A549 treated with DMSO at 1 μM for 4 hours (cell line): ENCODE measurements around the gene CNTD1. TPM values are rescaled to one million over a fixed set of nuclear protein-coding genes. Genes with fewer than 3 reads are reported as not detected.

ENCODE experiments used
- total RNA-seq: library from RNA; stranded (reverse); fragments of 200-300 nt; extraction: Qiagen RNA extraction; gene quantifications from 5 replicates; pipeline ENCODE4 v1.2.3, GENCODE V29; 2022; ENCODE audit warnings: low read depth

Gene CNTD1, protein sequence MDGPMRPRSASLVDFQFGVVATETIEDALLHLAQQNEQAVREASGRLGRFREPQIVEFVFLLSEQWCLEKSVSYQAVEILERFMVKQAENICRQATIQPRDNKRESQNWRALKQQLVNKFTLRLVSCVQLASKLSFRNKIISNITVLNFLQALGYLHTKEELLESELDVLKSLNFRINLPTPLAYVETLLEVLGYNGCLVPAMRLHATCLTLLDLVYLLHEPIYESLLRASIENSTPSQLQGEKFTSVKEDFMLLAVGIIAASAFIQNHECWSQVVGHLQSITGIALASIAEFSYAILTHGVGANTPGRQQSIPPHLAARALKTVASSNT
- total RNA-seq, result 0.05 to 0.28 TPM (median 0.05 TPM) in 4 of 5 replicates, not detected in the other

DNA sequence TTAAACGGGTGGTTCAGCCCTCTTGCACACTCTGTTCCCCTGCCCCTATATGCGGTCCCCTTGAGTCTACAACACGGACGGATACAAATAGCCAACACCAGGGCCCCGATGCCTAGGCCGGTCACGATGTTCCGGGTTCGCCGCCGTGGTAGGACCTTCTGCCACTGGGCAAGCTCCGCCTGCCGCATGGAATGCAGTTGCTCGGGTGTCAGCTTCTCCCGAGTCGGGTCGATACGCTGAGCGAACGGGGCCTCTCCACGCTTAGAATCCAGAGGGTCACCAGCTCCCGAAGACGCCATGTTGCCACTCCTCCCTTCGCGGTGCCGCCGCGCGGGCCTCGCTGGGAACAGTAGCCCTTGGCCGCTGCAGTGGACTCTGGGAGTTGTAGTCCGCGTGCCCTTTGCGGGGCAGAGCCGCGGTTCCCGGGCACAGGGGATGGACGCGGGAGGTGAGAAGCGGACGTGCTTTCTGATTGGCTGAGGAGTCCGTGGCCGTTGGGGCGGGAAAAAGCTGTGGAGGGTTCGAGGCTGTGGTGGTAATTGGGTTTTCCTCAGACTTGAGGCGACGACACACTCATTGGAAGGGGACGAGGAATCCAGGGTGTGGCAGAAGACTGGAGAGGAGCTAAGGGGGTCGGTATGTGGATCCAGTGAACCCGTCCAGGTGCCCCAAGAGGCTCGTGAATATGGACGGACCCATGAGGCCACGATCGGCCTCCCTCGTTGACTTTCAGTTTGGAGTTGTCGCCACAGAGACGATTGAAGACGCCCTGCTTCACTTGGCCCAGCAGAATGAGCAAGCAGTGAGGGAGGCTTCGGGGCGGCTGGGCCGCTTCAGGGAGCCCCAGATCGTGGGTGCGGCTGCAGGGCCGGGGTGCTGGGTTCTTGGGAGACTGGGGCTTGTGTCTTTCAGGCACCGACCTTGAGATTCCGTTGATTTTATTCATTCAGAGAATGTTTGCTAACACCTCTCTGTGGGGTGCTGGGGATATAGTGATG, at the start of gene CNTD1, which contains the start of gene COA3:
TSS of gene CNTD1 (plus strand) at position 479 of the 998 bp plus-strand sequence. CDS start at position 686, 207 bp downstream.
TSS of gene COA3 (minus strand) at position 322 of the 998 bp plus-strand sequence. CDS start at position 299, 23 bp downstream.

DNA sequence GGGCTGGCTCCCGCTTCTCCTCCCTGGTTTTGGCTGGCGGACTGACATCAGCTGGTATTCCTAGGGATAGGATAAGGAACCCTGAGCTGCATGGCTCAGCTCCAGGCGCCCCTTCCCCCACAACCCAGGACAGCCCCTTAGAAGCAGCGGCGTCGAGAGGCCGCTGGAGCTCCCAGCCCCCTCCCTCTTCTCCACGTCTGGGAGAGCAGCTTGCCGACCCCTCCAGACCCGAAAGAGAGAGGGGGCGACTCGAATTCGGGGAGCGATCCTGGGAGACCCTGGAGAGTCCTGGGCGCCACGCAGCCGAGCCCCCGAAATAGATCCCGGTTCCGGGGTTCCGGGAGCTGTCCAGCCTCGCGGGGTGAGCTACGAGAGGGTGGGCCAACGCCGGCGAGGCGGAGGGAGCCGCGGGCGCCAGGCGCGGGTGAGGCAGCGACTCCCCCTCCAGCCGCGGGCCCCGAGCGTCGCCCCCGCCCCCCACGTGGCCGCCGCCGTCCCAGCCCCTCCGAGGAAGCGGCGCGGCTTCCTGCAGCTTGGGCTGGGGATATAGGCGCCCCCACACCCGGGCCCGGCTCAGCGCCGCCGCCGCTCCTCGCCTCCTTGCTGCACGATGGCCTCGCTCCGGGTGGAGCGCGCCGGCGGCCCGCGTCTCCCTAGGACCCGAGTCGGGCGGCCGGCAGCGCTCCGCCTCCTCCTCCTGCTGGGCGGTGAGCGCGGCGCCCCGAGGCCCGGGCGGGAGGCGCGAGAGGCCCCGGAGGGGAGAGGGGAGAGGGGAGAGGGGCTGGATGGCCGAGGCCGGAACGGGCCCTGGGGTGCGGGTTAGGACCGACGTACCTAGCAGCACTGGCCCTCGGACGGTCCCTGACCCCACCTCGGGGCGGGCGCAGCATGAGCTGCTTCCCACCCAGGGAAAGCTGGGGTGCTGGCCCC, 37.7 kb upstream of the CNTD1 start, which contains the start of gene RAMP2:
TSS of gene RAMP2 (plus strand) at position 576 of the 930 bp plus-strand sequence. CDS start at position 611, 35 bp downstream.

DNA sequence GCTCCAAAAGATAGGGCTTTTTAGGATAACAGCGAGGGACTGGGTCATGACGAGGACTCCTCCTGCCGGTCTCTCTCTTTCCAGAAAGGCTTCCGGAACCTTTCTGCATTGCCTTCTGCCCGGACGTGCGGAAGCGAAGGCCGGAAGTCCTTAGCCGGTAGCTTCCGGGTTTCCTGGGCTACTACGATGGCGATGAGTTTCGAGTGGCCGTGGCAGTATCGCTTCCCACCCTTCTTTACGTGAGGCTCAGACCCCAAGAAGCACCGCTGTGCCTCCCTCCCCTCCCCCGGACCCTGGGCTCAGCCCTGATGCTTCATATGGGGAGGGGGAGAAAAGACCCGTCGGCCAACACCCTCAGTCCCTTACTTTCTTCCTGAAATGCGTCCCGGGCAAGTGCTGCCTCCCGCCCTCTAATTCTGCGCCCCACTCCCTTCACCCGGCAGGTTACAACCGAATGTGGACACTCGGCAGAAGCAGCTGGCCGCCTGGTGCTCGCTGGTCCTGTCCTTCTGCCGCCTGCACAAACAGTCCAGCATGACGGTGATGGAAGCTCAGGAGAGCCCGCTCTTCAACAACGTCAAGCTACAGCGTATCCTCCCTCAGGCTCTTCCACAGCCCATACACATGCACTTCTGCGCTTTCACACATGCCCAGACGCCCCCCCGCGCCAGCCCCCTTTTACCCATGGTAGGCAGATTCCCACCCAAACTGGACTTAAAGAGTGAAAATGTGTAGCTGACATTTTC, 25.2 kb upstream of the CNTD1 start, which contains the start of gene VPS25:
TSS of gene VPS25 (plus strand) at position 160 of the 746 bp plus-strand sequence. CDS start at position 187, 27 bp downstream.

DNA sequence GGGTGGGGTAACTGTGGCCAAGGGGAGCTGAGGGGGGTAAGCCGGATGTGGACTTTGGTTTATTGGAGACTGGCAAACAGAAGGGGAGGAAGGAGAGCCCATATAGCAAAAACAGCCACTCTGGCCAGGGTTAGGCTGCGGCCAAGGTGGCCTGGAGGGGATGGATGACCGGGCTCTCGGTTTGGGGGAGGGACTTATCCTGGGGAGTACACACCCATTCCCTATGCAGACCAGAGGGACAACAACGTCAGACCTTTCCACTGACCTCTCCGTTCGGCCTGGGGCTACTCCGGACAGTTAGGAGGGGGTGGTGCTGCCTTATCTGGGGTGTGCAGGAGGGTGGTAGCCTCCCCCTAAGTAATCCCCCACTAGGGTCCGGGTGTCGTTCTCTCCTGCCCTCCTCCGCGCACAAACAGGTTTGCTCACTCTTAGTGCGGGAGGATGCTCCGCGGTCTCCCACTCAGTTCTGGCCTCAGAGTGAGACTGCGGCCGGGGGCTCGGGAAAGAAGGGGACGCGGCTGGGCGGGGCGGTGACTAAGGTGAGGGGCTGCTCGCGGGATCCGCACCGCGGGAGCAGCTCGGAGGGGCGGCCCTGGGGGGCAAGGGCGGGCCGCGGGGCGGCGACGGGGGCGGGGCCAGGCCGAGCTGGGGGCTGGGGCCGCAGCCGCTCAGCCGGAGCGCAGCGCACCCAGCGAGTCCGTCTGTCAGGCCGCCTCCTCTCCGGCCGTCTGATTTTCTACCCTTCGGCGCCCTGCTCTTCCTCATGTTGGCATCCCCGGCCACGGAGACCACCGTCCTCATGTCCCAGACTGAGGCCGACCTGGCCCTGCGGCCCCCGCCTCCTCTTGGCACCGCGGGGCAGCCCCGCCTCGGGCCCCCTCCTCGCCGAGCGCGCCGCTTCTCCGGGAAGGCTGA, 18.5 kb upstream of the CNTD1 start, which contains the start of gene WNK4:
TSS of gene WNK4 (plus strand) at position 675 of the 915 bp plus-strand sequence. CDS start at position 764, 89 bp downstream.

DNA sequence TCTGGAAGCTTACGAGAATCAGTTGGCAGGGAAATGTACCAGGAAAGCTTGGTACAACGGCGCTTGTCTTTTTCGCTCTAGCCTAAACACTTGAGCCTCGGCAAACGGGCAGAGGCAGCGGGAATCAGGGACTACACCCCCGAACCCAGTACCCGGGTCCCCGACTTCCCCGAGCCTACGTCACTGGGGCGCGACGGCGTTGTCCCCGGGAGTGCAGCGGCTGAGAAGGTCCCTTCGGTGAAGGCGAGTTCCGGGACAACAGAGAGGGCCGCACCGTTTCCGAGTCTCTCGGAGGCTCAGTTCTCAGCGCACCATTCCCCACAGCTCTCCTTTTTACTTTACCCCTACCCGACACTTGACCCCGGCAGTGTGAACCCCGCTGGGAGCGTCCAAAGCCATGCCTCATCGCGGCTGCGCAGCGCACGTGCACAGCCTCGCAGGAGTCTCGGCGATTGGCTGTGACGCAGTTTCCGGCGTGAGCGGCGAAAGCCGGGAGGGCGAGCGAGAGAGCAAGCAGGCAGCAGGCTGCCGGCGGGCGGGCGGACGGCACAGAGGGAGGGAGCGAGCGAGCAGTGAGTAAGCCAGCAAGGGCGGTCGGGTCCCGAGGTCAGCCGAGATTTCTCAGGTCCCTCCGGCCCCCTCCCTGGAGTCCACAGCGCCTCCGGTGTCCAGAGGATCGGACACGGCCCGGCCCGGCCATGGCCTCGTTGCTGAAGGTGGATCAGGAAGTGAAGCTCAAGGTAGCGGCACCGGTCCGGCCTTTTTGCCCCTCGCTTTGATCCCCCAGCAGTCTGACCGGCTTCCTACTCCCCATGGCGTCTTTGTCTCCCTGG, 34.5 kb downstream of the CNTD1 start, which contains the start of gene PSME3:
TSS of gene PSME3 (plus strand) at position 464 of the 833 bp plus-strand sequence. CDS start at position 699, 235 bp downstream.

DNA sequence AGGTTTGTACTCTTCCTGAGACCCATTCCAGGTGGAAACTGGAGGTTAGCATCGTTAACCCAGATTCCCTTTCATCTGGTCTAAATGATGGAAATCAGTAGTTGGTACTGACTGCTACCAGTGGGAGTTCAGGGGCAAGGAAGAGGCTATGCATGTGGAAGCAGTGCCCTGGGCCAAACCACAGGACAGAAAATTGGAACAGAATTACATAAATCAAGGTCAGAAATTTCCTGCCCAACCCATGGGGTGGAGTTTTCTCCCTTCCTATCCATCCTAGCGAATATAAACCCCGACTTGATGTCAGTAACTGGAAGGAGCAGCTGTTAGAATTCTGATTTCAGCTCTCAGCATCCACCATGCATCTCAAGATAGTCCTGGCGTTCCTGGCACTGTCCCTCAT, 45.6 kb downstream of the CNTD1 start, which contains the start of gene AOC2:
TSS of gene AOC2 (plus strand) at position 310 of the 400 bp plus-strand sequence. CDS start at position 357, 47 bp downstream.

DNA sequence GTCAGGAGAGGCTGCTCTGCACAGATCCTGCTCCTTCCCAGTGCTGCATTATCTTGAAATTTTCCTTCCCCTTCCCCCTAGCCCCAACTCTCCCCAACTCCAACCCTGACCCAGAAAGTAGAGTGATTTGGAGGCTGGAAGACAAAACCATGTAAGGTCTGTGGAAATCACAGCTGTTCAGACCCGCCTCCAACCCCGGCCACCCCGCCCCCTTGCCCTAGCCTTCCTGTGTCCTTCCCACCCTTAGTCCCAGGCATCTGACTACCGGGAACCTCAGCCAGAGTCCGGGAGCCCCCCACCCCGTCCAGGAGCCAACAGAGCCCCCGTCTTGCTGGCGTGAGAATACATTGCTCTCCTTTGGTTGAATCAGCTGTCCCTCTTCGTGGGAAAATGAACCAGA, 52.3 kb downstream of the CNTD1 start, which contains the start of gene AOC3:
TSS of gene AOC3 (plus strand) at position 246 of the 400 bp plus-strand sequence. CDS start at position 391, 145 bp downstream.

Other genes starting within 250 kb of the CNTD1 start
- gene HSD17B1, start 245.9 kb upstream of the CNTD1 start, total RNA-seq, result 0.84 to 1.5 TPM (median 1.4 TPM) in 5 replicates
- 109 to 137 TPM (median 125 TPM) in 5 replicates for gene COASY, start 236.7 kb upstream of the CNTD1 start, total RNA-seq
- 51.9 to 63.2 TPM (median 59.8 TPM) in 5 replicates for gene MLX, start 231.8 kb upstream of the CNTD1 start, total RNA-seq
- 35.4 to 41.6 TPM (median 37.2 TPM) in 5 replicates for gene PSMC3IP, start 221.1 kb upstream of the CNTD1 start, total RNA-seq
- gene RETREG3, start 189.5 kb upstream of the CNTD1 start, total RNA-seq, result 28.1 to 34.5 TPM (median 32.2 TPM) in 5 replicates
- 140 to 165 TPM (median 152 TPM) in 5 replicates for gene TUBG1, start 189.2 kb upstream of the CNTD1 start, total RNA-seq
- gene TUBG2, start 139.6 kb upstream of the CNTD1 start, total RNA-seq, result 18.0 to 26.0 TPM (median 23.3 TPM) in 5 replicates
- gene PLEKHH3, start 121.9 kb upstream of the CNTD1 start, total RNA-seq, result 16.0 to 20.7 TPM (median 16.6 TPM) in 5 replicates
- gene CCR10, start 117.0 kb upstream of the CNTD1 start, total RNA-seq, result 0.24 to 0.46 TPM (median 0.37 TPM) in 5 replicates
- 5.6 to 7.0 TPM (median 6.3 TPM) in 5 replicates for gene CNTNAP1, start 116.3 kb upstream of the CNTD1 start, total RNA-seq
- 8.4 to 12.4 TPM (median 11.1 TPM) in 5 replicates for gene EZH1, start 53.8 kb upstream of the CNTD1 start, total RNA-seq
- gene RAMP2, start 37.6 kb upstream of the CNTD1 start, total RNA-seq, result 0.69 to 1.2 TPM (median 0.85 TPM) in 5 replicates
- 124 to 130 TPM (median 127 TPM) in 5 replicates for gene VPS25, start 25.4 kb upstream of the CNTD1 start, total RNA-seq
- 0.56 to 2.4 TPM (median 1.6 TPM) in 5 replicates for gene WNK4, start 18.3 kb upstream of the CNTD1 start, total RNA-seq
- 118 to 145 TPM (median 129 TPM) in 5 replicates for gene COA3, start 157 bp upstream of the CNTD1 start, total RNA-seq
- 77.4 to 103 TPM (median 83.0 TPM) in 5 replicates for gene BECN1, start 25.4 kb downstream of the CNTD1 start, total RNA-seq
- 239 to 264 TPM (median 256 TPM) in 5 replicates for gene PSME3, start 34.5 kb downstream of the CNTD1 start, total RNA-seq
- 1.9 to 3.0 TPM (median 2.2 TPM) in 5 replicates for gene AOC2, start 45.7 kb downstream of the CNTD1 start, total RNA-seq
- gene AOC3, start 52.3 kb downstream of the CNTD1 start, total RNA-seq, result 0.99 to 2.0 TPM (median 1.5 TPM) in 5 replicates
- gene G6PC1, start 101.9 kb downstream of the CNTD1 start, total RNA-seq, result not detected in 5 replicates
- gene AARSD1, start 165.6 kb downstream of the CNTD1 start, total RNA-seq, result 45.7 to 63.2 TPM (median 55.6 TPM) in 5 replicates
- gene PTGES3L, start 181.2 kb downstream of the CNTD1 start, total RNA-seq, result 0.84 to 1.5 TPM (median 0.89 TPM) in 5 replicates
- gene RUNDC1, start 181.7 kb downstream of the CNTD1 start, total RNA-seq, result 21.4 to 22.5 TPM (median 21.9 TPM) in 5 replicates
- 2,855 to 3,764 TPM (median 2,988 TPM) in 5 replicates for gene RPL27, start 199.6 kb downstream of the CNTD1 start, total RNA-seq
- 16.9 to 21.8 TPM (median 17.9 TPM) in 5 replicates for gene IFI35, start 207.9 kb downstream of the CNTD1 start, total RNA-seq
- 214 to 226 TPM (median 218 TPM) in 5 replicates for gene VAT1, start 223.5 kb downstream of the CNTD1 start, total RNA-seq
- gene RND2, start 226.4 kb downstream of the CNTD1 start, total RNA-seq, result 0.10 to 0.16 TPM (median 0.12 TPM) in 5 replicates